ENCODE results near the gene PTS.

Gene PTS

GRCh38 chr11:112281726-112282125, 55.5 kb downstream of the PTS start:
- TF ChIP-seq, protein P1, sequence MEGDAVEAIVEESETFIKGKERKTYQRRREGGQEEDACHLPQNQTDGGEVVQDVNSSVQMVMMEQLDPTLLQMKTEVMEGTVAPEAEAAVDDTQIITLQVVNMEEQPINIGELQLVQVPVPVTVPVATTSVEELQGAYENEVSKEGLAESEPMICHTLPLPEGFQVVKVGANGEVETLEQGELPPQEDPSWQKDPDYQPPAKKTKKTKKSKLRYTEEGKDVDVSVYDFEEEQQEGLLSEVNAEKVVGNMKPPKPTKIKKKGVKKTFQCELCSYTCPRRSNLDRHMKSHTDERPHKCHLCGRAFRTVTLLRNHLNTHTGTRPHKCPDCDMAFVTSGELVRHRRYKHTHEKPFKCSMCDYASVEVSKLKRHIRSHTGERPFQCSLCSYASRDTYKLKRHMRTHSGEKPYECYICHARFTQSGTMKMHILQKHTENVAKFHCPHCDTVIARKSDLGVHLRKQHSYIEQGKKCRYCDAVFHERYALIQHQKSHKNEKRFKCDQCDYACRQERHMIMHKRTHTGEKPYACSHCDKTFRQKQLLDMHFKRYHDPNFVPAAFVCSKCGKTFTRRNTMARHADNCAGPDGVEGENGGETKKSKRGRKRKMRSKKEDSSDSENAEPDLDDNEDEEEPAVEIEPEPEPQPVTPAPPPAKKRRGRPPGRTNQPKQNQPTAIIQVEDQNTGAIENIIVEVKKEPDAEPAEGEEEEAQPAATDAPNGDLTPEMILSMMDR (IDR thresholded peaks at IDR 0.05; ENCODE audit: low read depth, low read length), result no peak
- H3K4me3 ChIP-seq (ENCODE audit: low read depth, low read length), result no peak overlapping the region
